SK-N-MC (cell line): Measurements from ENCODE around the gene MRPL53.

Experiments used
- EZH2 ChIP-seq: fragments of 200-600 bp; sonication (generic); IDR thresholded peaks from one replicate; pipeline ENCODE4 v1.6.1; 2017; ENCODE audit warnings: antibody characterized with exemption
- FOXP2 ChIP-seq: optimal IDR thresholded peaks from 2 replicates; pipeline ENCODE3; 2011; ENCODE audit warnings: mild to moderate bottlenecking, moderate library complexity; ENCODE audit not compliant: insufficient read depth; ENCODE audit errors: extremely low read length, control extremely low read depth
- POLR2AphosphoS5 ChIP-seq: IDR thresholded peaks from 2 replicates; pipeline ENCODE4 v1.6.1; 2012; ENCODE audit warnings: mild to moderate bottlenecking, low read depth, low read length, borderline replicate concordance

- TF ChIP-seq POLR2AphosphoS5 (no peak), EZH2 (no peak), FOXP2 (no peak)
Observed at GRCh38 chr2:74497777-74498499, 25.5 kb upstream of the MRPL53 start.
